Subcutaneous preadipocyte (primary cell): ENCODE data around the gene PDHA1. TPM values are rescaled to one million over a fixed set of nuclear protein-coding genes. Genes with fewer than 3 reads are reported as not detected.

Source experiments
- small RNA-seq: library from RNA; depleted of rRNA; stranded (forward); fragments of <200 nt; gene quantifications from one replicate; pipeline ENCODE3, GENCODE V24; 2012
- total RNA-seq: library from RNA; depleted of rRNA; stranded (reverse); fragments of >200 nt; gene quantifications from 2 replicates; pipeline ENCODE4 v1.2.3, GENCODE V29; 2012

The PDHA1 gene
- 56.5 and 57.7 TPM in 2 replicates for total RNA-seq

GRCh38 chrX:19343535-19344408, at the start of gene PDHA1:
PDHA1 (plus strand) TSS chrX:19343927; CDS start chrX:19344038, 111 bp downstream.

Small RNAs within 50 kb of the gene (small RNA-seq; reads per million reads assigned to genes)
- gene RF00019 = not detected

Other genes with a start within 250 kb of the PDHA1 start
- 11.9 and 14.0 TPM in 2 replicates for gene ADGRG2, start 221.5 kb upstream of the PDHA1 start, total RNA-seq
- not detected in 2 replicates for gene MAP3K15, start 171.6 kb downstream of the PDHA1 start, total RNA-seq